ENCODE results near the gene CCDC102A. TPM values are rescaled to one million over a fixed set of nuclear protein-coding genes. Genes with fewer than 3 reads are reported as not detected.

CCDC102A gene
- total RNA-seq, 1 experiment from 2014 or later = 5.8 TPM

DNA sequence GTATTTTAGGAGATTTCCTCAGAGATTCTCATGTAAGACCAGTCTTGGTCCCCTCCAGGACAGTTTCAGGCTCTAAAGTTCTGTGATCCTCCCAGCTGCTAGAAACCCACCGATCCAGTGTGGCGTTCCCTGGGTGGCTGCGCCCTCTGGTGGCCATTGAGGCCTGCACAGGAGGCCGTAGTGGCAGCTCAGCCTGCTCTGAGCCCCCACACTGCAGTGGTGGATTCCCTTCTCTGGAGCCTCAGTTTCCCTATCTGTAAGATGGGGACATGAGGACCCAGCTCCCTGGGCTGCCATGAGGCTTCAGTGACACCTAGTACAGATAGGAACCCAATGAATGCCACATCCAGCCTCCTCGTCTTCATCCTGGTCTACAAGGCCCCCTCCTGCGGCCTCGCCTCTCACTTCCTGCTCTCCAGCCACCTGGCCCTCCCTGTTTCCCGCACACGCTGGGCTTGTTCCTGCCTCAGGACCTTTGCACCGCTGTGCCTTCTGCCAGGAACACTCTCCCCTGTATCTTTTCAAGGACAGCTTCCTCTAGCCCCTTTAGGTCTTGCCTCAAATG lies 16.5 kb downstream of the CCDC102A start:
- peak; percentile 36 for DNase-seq (ENCODE audit: low spot score)

DNA sequence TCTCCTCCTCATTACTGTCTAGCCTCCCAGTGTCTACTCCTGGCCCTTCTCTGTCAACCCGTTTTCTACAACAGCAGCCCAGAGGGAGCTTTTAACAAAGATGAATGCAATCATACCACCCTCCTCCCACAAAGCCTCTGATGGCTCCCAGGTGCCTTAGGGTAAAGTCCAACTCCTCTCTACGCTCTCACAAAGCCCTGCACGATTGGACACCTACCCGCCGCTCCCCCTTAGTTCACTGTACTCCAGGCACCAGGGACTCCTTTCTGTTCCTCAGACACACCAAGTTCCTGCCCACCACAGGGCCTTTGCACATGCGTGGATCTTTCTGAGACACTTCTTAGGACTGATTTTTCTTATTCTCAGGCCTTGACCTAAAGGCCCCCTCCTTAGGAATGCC lies 17.4 kb downstream of the CCDC102A start:
- no peak for DNase-seq (ENCODE audit: low spot score)

DNA sequence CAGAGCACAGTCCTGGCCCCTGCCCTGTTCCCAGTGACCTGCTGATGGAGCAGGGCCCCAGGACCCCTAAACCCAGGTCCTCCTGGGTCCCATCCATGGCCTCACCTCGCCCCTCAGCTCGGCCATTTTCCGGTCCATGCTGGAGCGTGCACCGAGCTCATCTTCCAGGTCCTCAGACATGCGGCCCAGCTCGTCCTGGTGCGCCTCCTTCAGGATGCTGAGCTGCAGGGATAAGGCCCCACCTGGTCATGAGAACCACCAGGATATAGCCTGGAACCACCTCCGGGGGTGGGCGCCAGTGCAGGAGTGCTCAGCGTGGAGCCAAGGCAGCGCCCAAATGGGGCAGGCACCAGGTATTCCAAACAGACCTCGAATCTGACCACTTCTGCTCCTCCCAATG lies 17.9 kb downstream of the CCDC102A start:
- DNase-seq (ENCODE audit: low spot score) = no peak

DNA sequence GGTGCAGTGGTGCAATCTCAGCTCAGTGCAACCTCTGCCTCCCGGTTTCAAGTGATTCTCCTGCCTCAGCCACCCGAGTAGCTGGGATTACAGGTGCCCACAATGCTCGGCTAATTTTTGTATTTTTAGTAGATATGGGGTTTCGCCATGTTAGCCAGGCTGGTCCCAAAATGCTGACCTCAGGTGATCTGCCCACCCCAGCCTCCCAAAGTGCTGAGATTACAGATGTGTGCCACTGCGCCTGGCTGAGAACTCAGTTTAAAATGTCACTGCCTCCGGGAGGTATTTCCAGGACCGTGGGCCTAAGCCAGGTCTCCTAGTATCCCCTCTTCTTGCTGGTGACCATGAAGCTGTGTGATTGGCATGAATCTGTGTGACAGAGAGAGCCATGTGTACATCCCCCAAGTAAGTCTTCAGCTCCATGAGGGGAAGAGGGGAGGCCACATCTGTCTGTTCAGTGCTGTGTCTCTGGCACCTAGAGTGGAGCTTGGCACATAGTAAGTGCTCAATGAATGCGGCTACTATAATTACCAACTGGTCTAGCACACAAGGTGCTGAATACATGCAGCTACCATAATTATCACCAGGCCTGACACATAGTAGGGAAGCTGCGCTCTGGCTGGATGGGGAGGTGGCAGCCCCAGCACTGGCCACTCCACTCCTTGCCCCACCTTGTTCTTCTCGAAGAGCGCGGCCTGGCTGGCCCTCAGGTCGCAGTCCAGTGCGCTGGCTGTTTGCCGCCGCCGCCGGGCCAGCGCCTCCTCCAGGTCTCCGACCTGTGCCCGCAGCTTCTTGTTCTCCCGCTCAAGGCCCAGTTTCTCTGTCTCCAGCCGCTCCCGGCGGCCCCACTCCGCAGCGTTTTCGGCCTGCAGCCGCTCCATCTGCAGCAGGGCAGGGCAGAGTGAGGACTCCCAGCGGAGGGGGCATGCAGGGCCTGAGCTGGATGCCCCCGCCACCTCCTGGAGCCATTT lies 18.7 kb downstream of the CCDC102A start:
- DNase-seq (ENCODE audit: low spot score) = no peak

DNA sequence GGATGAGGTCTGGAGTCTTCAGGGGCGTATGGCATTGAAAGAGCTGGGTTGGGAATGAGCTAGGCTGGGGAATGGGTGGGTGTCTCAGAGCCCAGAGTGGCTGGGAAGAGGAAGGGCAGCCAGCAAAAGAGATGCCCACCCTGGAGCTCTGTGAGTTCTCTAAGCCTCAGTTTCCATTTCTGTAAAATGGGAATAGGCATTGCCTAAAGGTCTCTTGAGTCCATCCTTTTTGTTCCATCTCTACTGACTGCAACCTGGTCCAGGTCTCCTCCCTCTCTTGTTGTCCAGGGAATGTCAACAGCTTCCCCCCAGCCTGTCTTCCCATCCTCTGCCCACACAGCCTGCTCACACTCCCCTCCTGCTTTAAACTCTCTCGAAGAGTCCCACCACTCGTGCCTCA lies 19.6 kb downstream of the CCDC102A start:
- DNase-seq (ENCODE audit: low spot score) = no peak

DNA sequence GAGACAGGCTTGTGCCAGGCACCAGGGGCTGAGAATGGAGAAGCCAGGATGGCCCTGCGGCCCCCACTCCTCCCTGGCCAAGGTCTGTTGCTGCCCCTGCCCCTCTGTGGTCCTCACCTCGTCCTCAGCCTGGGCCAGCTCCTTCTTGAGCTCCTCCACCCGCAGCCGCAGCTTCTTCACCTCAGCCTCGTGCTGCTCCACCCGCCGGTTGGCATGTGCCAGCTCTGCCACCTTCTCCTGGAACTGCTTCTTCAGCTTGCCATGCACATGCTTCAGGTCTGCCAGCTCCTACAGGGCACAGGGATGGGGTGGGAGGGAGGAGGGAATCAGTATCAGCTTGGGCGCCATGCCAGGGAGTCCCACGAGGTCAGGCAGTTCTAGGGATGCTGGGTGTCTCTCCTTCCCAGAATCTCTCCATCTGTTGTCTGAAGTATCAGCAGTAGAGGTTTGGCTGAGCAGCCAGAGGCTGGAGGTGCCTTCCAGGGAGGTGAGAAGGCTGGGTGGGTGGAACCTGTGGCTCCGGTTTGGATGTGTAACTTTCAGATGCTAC lies 20.1 kb downstream of the CCDC102A start:
- no peak for DNase-seq (ENCODE audit: low spot score)

DNA sequence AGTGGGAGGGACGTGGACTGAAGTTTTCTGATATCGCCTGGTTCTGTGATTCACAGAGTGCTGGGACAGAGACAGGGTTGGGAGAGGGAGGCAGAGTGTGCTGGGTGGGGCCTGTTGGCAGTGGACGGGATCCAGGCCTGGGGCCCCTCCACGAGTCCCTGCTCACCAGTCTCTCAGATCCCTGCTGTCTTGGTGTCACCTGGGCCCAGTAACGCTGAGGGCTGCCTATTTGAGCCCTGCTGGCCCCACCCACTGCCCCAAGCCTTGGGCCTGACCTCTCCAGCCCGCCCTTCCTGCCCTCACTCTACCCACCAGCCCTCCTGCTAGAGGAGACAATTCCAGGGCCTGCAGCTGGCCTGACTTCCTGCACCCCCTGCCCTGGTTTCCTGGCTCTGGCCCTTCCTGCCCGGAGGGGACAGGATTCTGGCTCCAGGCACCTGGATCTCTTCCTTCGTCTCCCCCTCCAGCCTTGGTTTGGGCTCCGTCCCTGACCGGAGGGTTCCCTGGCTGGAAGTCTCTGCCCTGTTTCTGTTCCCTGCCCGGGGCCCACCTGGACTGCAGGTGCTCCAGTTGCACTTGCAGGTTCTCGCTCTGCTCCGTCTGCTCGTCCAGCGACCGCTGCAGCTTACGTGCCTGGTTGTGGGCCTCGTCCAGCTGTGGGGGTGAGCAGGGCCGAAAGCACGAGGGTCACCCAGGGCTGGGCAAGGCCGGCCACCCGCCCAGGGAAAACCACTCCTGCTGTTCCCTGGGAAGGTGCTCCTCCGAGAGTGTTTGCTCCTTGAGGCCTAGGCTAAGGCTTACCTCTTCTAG lies 21.4 kb downstream of the CCDC102A start:
- DNase-seq (ENCODE audit: low spot score) = no peak

DNA sequence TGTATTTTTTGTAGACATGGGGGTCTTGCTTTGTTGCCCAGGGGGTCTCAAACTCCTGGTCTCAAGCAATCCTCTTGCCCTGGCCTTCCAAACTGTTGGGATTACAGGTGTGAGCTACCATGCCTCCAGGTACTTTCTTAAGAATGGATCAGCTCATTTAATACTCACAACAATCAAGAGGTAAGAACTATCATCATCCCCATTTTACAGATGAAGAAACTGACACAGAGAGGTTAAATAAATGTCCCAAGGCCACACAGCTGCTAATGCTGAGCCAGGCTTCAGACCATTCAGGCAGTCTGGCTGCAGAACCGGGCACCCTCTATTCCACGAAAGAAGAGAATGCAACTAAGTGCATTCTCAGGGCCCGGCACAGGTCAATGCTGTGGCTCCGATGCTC lies 22.0 kb downstream of the CCDC102A start:
- DNase-seq (ENCODE audit: low spot score) = no peak

DNA sequence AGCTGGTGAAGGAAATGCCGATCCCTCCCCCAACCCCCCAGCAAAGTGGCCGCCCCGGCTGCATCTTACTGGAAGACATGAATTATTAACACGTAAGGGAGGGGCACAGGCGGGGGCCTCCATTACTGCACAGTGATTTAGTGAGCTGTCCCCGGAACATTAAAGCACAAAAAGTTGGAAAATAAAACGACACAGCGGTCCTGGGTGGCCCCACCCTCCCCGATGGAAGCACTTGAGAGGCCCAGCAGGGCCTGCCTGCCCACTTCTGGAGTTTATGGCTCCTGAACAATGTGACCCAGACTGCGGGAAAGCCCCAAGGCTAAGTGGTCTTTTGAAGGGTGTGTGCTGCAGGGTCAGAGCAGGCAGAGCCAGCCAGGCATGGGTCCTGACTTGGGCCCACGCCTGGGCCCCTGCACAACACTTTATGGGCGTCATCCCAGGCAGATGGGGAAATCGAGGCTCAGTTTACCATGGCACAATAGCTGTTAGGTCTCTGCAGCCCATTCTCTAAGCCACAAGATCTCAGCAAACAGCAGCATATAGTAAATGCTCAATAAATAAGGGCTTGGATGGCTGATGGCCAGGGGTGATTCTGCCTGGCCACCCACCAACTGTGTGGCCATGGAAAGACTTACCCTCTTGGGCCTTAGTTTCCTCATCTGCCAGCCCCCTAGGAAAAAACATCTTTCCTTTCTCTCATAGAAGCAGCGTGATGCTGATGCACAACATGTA lies 22.8 kb downstream of the CCDC102A start:
- no peak for DNase-seq (ENCODE audit: low spot score)

DNA sequence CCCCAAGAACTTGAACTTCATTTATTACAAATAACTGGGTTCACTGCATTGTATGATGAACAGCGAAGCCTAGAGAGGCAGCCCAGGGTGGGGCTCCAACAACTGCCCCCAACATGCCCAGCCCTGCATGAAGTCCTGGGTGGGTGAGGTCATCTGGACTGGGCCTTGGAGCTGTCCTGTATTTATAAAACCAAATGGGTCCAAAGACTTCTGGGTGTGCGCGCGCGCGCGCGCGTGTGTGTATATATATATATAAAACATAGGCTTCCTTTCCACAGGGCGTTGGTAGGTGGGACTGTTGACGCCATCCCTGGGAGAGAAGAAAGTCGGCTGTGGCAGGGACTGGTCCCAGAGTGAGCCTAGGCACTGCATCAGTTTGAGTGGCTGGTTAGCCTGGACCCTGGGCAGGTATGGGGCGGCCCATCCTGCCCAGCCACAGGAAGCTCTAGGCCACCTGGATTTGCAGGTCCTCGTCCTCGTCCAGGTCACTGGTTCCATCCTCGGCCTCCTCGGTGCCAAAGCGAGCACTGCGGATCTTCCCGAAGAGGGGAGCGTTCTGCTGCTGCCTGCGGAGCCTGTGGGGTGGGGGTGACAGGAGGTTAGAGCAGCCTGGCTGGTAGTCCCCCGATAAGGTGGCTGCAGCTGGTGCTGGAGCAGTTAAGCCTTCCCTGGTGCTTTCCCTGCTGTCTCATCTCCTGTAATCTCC lies 23.9 kb downstream of the CCDC102A start:
- DNase-seq (ENCODE audit: low spot score) = no peak

DNA sequence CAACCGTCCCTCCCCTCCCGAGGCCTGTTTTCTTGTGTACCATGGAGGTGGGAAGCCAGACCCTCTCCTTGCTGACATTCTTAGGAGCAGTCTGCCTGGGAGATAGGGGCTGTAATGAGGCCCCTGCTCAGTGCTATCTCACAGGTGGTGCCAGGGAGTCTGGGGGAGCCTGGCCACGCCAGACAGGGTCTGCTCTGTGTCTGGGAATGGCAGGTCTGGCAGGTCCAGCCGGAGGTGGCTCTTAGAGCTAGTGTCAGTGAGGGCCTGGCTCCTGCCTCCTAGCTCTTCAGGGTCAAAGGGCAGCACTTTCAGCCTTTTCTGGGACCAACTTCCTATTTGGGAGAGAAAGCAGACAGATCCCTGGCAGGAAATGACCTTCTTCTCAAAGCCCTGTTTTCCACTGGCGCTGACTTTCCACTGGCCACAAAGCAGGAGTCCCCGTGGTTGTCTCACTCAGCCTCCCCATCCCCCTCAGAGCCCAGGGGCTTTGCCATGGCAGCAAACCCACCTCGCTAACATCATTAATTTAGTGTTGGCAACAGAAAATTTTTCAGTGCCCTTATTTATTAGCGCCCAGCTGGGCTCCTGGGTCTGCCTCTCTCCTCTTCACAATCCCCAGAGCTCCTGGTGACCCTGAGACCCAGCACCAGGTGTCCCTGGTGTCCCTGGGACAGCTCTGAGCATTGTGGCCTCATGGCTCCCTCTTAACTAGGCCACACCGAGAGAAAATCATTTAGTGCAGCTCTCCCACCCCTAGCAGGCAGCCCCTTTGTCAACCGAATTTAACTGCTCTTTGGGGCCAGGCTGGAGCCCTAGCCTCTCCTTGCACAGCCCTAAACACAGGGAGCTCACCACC lies 26.1 kb downstream of the CCDC102A start:
- no peak for DNase-seq (ENCODE audit: low spot score)

DNA sequence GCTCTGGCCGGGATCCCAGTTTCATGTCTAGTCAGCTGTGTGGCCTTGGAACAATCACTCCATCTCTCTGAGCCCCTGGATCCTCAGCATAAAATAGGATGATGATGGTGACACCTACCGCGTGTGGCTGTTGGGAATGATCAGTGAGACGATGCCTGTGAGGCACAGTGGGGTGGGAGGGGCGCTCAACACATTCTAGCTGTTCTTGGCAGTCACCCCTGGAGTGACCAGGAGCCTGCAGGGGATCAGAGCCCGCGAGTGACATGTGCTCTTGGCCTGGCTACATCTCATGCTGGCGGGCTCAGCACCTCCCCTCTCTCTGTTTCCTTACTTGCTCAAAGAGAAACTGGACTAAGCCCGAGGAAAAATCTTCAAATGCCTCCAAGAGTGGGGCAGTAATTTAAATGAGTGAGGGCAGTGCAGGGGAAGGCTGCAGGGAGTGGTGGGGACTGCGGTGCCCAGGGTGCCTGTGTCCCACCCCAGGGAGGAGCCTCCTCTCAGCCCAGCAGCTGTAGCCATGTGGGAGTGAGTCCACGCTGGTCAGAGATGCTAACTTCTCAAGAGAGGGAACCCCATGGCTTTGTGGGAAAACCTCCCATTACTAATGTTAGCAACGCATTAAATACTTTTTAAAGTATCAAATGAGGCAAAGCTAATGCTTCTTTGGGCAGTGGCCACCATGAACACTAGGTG lies 27.0 kb downstream of the CCDC102A start:
- DNase-seq (ENCODE audit: low spot score) = no peak

DNA sequence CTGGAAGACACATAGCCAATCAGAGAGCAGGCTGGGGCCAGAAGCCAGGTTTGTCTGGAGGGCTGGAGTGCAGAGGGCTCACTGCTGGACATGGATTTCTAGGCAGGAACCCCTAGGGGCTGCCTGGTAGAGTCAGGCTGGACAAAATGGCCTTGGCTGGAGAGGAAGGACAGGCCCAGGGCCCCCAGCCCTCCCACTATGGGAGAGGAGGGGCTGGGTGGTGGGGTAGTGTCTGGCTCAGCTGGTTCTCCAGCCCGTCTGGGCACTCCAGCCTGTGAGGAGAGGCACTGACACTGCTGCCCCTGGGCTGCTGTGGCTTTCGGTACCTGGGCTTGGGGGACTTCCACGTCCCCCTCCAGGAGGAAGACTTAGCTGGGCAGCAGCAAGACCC lies 28.3 kb downstream of the CCDC102A start:
- DNase-seq (ENCODE audit: low spot score) = no peak

DNA sequence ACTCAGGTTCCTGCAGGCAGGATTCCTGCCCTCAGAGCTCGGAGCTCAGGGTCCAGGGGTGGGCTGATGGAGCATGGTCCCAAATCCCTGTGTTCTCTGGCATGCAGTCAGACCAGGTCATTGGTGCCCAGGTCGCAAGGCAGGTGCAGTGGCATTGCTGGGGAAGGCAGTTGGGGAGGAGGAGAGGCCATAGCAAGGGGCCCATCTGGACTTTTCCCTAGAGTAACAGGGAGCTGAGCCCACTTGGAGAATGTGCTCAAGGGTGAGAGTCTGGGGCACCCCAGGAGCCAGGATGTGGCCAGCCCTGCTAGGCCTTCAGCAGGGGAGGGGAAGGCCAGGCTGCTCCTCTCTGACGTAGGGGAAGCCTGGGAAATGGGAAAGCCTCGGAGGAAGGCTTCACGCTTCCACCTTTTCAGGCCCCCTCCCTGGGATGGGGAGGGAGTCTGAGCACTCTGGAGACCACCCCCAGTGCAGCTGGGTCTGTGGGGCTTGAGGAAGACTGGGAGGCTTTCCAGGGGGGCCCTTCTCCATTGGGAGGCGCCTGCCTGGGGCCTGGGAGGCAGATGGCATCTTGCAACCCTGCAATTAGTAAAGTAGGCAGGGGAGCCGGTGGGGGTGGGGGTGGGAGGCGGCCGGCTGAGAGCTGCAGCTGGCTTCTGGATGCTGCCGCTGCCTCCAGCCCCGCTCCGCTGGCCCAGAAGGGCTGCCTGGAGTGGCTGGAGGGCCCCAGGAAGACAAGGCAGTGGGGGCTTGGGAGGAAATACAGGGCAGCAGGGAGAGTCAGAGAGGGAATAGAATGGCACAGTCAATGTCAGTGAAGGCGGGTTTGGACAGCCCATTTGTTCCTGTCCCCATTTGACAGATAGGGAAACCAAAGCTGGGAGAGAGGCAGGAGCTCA lies 29.0 kb downstream of the CCDC102A start:
- DNase-seq (ENCODE audit: low spot score) = no peak

DNA sequence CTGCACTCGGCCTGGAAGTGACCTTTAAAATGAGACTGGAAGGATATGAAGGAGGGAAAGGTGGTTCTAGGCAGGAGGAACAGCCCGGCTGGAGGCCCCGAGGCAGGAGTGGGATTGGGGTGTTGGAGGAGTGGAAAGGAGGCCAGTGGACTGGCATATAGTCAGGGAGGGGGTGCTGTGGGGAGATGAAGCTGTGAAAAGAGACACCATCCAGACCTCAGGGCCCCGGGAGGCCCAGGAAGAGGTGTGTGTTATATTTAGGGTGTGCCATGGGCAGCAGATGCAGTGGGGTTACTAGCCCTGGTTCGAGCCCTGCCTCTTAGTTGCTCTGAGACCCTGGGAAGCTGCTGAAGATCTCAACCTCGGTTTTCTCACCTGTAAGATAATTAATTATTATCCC lies 31.2 kb downstream of the CCDC102A start:
- DNase-seq (ENCODE audit: low spot score) = no peak

DNA sequence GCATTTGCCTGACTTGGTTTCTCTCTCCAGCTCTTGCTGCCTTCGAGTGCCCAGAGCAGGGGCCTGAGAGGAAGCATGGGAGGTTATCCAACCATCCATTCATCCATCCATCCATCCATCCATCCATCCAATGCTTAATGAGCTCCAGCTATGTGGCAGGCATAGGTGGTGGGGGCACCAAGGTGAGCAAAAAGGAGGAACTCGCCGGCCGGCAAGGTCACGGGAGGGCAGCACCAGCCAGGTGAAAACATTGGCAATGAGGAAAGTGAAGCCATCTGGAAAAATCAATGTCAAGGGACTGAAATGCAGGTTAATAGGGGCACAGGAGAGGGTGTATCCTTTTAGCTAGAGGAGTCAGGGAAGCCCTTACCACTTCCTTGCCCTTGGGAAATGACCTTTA lies 31.9 kb downstream of the CCDC102A start:
- no peak for DNase-seq (ENCODE audit: low spot score)

DNA sequence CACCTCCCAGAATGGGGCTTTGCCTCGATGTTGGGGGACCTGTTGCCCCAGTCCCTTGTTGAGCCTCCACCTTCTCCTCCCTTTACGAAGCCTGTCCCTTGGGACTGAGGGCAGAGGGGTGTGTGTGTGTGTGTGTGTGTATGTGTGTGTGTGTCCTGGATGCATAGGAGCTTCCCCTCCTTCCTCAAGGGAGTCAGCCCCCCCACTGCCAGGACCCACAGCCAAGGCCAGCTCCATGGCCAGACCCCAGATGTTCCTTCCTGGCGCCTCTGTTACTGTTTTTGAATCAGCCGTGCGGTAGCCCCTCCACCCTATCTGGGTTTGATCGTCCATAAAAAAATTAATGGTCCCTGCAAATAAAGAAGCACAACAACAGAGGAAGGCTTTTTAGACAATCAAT lies 32.4 kb downstream of the CCDC102A start:
- no peak for DNase-seq (ENCODE audit: low spot score)

DNA sequence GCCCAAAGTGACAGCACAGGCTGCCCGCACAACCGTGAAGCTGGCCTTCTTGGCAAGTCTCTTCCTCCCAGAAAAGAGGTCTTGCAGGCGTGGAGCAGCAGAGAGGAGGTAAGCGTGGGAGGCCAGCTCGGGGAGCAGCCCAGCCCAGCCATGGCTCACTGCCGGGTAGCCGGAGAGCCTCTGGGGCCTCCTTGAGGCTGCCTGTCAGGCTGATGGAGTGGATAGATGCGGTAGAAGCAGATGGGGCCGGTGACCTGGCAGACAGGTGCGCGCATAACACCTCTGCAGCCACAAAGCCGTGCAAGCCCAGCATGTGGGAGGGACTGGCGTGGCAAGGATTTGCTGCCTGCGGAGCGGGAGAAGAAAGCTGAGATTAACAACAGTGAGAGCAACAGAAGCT lies 33.0 kb downstream of the CCDC102A start:
- DNase-seq (ENCODE audit: low spot score) = no peak
